ENCODE data around the gene SMIM15. TPM values are rescaled to one million over a fixed set of nuclear protein-coding genes. Genes with fewer than 3 reads are reported as not detected.

The SMIM15 gene
- total RNA-seq, 1 experiment from 2014 or later: 58.2 TPM

DNA sequence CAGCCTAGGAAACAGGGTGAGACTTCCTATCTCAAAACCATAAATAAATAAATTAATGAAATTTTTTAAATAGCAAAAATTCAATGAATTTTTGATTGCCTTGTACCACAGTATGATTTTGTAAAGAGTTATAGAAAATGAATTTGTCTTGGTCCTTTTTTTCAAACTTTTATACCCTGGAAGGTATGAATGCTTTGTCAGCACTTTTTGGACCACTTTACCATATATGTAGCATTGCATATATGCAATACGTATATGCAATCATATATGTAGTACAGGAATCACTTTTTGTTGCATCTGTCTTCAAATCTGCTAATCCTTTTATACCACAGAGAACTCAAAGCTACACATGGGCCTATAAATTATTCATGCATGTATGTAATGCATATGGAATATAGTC lies 9.2 kb upstream of the SMIM15 start:
- intact Hi-C loops (cut with micrococcal nuclease; ENCODE audit: unreplicated experiment): no loop called here
- H3K9me3 ChIP-seq (ENCODE audit: insufficient read depth, low read depth): no peaks in the 10 kb centered on the region
- H3K9me2 ChIP-seq (ENCODE audit: insufficient read depth): no peaks in the 10 kb centered on the region
- no TSS peak for BruUV-seq (replicated peaks)
- no peak overlapping the region for H3K4me3 ChIP-seq
- ChIA-PET CTCF (no interaction called here), POLR2A (ENCODE audit: unreplicated experiment) (no interaction called here)
- H3K4me2 ChIP-seq: no peak overlapping the region
- no peaks in the 10 kb centered on the region for H4K20me1 ChIP-seq (ENCODE audit: insufficient read depth)
- no peaks in the 10 kb centered on the region for H3K27me3 ChIP-seq (ENCODE audit: insufficient read depth, low read depth)
- H2AFZ ChIP-seq: no peak overlapping the region
- DNase-seq: no peak
- no peak overlapping the region for H3K27ac ChIP-seq
- no peaks in the 10 kb centered on the region for H3F3A ChIP-seq (ENCODE audit: insufficient read depth, low read depth)
- TF ChIP-seq, protein P1, sequence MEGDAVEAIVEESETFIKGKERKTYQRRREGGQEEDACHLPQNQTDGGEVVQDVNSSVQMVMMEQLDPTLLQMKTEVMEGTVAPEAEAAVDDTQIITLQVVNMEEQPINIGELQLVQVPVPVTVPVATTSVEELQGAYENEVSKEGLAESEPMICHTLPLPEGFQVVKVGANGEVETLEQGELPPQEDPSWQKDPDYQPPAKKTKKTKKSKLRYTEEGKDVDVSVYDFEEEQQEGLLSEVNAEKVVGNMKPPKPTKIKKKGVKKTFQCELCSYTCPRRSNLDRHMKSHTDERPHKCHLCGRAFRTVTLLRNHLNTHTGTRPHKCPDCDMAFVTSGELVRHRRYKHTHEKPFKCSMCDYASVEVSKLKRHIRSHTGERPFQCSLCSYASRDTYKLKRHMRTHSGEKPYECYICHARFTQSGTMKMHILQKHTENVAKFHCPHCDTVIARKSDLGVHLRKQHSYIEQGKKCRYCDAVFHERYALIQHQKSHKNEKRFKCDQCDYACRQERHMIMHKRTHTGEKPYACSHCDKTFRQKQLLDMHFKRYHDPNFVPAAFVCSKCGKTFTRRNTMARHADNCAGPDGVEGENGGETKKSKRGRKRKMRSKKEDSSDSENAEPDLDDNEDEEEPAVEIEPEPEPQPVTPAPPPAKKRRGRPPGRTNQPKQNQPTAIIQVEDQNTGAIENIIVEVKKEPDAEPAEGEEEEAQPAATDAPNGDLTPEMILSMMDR (conservative IDR thresholded peaks at IDR 0.05): no peak
- TF ChIP-seq EZH2 (IDR thresholded peaks at IDR 0.05; ENCODE audit: low read depth): no peak
- H3K4me1 ChIP-seq (replicated peaks; ENCODE audit: insufficient read depth): no peaks in the 10 kb centered on the region
- no peaks in the 10 kb centered on the region for H3K36me3 ChIP-seq (ENCODE audit: low read depth)
- H3K79me2 ChIP-seq (ENCODE audit: low read depth): no peaks in the 10 kb centered on the region

DNA sequence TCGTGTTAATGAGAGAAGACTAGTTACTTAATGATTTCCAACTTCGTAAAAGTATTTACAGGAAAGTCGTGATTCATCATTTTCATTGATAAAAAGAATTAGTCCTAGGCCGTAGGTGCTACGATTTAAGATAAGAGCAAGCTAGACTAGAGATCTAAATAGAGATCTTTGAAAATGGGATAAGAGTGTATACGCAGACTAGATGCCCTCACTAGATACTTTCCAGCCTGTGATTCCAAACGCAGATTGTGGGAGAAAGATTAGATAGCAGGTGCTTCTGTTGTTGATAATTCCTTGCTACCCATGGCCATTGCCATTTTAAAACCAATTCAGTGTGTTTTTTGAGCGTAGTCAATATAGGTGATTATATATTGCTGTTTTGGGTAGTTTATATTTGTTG lies 6.7 kb upstream of the SMIM15 start:
- no peaks in the 10 kb centered on the region for H3F3A ChIP-seq (ENCODE audit: insufficient read depth, low read depth)
- TF ChIP-seq EZH2 (IDR thresholded peaks at IDR 0.05; ENCODE audit: low read depth): no peak
- TF ChIP-seq, protein P1 (conservative IDR thresholded peaks at IDR 0.05): no peak
- ChIA-PET CTCF (no interaction called here), POLR2A (ENCODE audit: unreplicated experiment) (interaction anchor here (0.7 kb wide), 1 partner anchor 145 kb away, joined by 7 read pairs; no protein-coding TSS in a partner anchor)
- no peak overlapping the region for H3K4me2 ChIP-seq
- peaks cover 5% of the 10 kb centered on the region for H3K79me2 ChIP-seq (ENCODE audit: low read depth)
- intact Hi-C loops (cut with micrococcal nuclease; ENCODE audit: unreplicated experiment): loop anchor here (10.0 kb wide), 3 partner anchors 86 to 646 kb away; no protein-coding TSS in a partner anchor
- no peak for DNase-seq
- H2AFZ ChIP-seq: no peak overlapping the region
- no peak overlapping the region for H3K27ac ChIP-seq
- no peaks in the 10 kb centered on the region for H3K27me3 ChIP-seq (ENCODE audit: insufficient read depth, low read depth)
- no peak overlapping the region for H3K4me3 ChIP-seq
- peaks cover 4% of the 10 kb centered on the region for H3K4me1 ChIP-seq (replicated peaks; ENCODE audit: insufficient read depth)
- no peaks in the 10 kb centered on the region for H3K9me3 ChIP-seq (ENCODE audit: insufficient read depth, low read depth)
- H3K36me3 ChIP-seq (ENCODE audit: low read depth): no peaks in the 10 kb centered on the region
- H4K20me1 ChIP-seq (ENCODE audit: insufficient read depth): no peaks in the 10 kb centered on the region
- no TSS peak for BruUV-seq (replicated peaks)
- no peaks in the 10 kb centered on the region for H3K9me2 ChIP-seq (ENCODE audit: insufficient read depth)

DNA sequence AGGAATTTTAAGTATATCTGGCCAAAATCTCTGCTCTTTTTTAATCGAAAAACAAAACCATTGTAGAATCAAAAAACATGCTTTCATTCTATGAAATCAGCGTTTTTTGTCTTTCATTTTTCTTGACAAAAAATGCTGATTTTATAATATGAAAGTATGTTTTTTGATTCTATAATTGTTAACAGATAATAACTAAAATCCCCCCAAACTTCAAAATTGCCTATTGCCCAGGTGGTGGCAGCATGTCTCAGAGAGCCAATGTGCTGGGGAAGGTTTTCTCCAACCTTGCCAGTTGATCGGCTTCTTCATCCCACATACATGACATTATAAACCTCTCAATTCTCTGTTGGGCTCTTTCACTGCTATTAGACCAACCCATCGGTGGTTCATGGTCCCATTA lies 5.1 kb upstream of the SMIM15 start:
- H3K79me2 ChIP-seq (ENCODE audit: low read depth): peaks cover 20% of the 10 kb centered on the region
- POLR2A ChIA-PET (ENCODE audit: unreplicated experiment): no interaction called here
- H3K4me2 ChIP-seq: no peak overlapping the region
- peaks cover 13% of the 10 kb centered on the region for H3K4me1 ChIP-seq (replicated peaks; ENCODE audit: insufficient read depth)
- no peaks in the 10 kb centered on the region for H3K9me2 ChIP-seq (ENCODE audit: insufficient read depth)
- no peaks in the 10 kb centered on the region for H4K20me1 ChIP-seq (ENCODE audit: insufficient read depth)
- H3K9me3 ChIP-seq (ENCODE audit: insufficient read depth, low read depth): no peaks in the 10 kb centered on the region
- no peak overlapping the region for H2AFZ ChIP-seq
- no peak overlapping the region for H3K4me3 ChIP-seq
- BruUV-seq (replicated peaks): no TSS peak
- H3K36me3 ChIP-seq (ENCODE audit: low read depth): no peaks in the 10 kb centered on the region
- peak in 1 of 2 experiments; percentile 11 for DNase-seq
- CTCF ChIA-PET: no interaction called here
- no peaks in the 10 kb centered on the region for H3K27me3 ChIP-seq (ENCODE audit: insufficient read depth, low read depth)
- TF ChIP-seq, protein P1 (conservative IDR thresholded peaks at IDR 0.05): peak; percentile 67
- TF ChIP-seq EZH2 (IDR thresholded peaks at IDR 0.05; ENCODE audit: low read depth): no peak
- no peak overlapping the region for H3K27ac ChIP-seq
- intact Hi-C loops (cut with micrococcal nuclease; ENCODE audit: unreplicated experiment): loop anchor here (1.0 to 10.0 kb wide), 7 partner anchors 87 to 767 kb away; no protein-coding TSS in a partner anchor
- H3F3A ChIP-seq (ENCODE audit: insufficient read depth, low read depth): no peaks in the 10 kb centered on the region
